HFFc6 (cell line): Measurements from ENCODE around the gene CEP68. TPM values are rescaled to one million over a fixed set of nuclear protein-coding genes. Genes with fewer than 3 reads are reported as not detected.

ENCODE experiments used
- DNase-seq: peaks from one replicate; pipeline ENCODE4 v3.0.0-alpha.2; 2018
- H3K27ac Mint-ChIP-seq: 2 replicates; pipeline ENCODE4 v1.8.0; 2020; ENCODE audit warnings: mild to moderate bottlenecking, mixed read lengths
- H3K27me3 Mint-ChIP-seq: 2 replicates; pipeline ENCODE4 v1.8.0; 2021; ENCODE audit warnings: mild to moderate bottlenecking, moderate library complexity, mixed read lengths; ENCODE audit not compliant: insufficient read depth
- H3K36me3 Mint-ChIP-seq: 2 replicates; pipeline ENCODE4 v1.8.0; 2021; ENCODE audit warnings: low read depth, mixed read lengths
- H3K4me1 Mint-ChIP-seq: 2 replicates; pipeline ENCODE4 v1.8.0; 2020; ENCODE audit warnings: low read depth, mixed read lengths
- H3K4me3 Mint-ChIP-seq: 2 replicates; pipeline ENCODE4 v1.8.0; 2020; ENCODE audit warnings: mild to moderate bottlenecking, moderate library complexity, mixed read lengths
- H3K9me3 Mint-ChIP-seq: 2 replicates; pipeline ENCODE4 v1.8.0; 2020; ENCODE audit warnings: mild to moderate bottlenecking, mixed read lengths
- CTCF ChIP-seq: fragments of 200-600 bp; sonication (generic); IDR thresholded peaks from 2 replicates; pipeline ENCODE4 v1.5.0; 2021; ENCODE audit warnings: antibody characterized with exemption, mild to moderate bottlenecking
- total RNA-seq, 6 experiments: library from RNA; stranded (reverse); fragmentation: NEBNext Ultra II Directional; extraction: Animal tissue kit (Norgen Biotek cat#: 25700); gene quantifications; 2 replicates in 1 of 6; 3 replicates in 5 of 6; pipeline ENCODE4 v1.2.3, GENCODE V29; 2021

CEP68 gene
- total RNA-seq, 6 experiments from 2014 or later: 5.7 to 9.7 (median 7.1) TPM

- Mint-ChIP-seq H3K27me3 (no peaks in the 10 kb centered on the region), H3K27ac (no peak overlapping the region), H3K36me3 (peaks cover 8% of the 10 kb centered on the region), H3K4me3 (no peak overlapping the region), H3K4me1 (peaks cover 23% of the 10 kb centered on the region), H3K9me3 (no peaks in the 10 kb centered on the region)
- no peak for DNase-seq
- TF ChIP-seq CTCF: no peak
These were observed 56.4 kb downstream of the CEP68 start for GRCh38 chr2:65112633-65113032.

GRCh38 chr2:65113229-65113628 is 57.0 kb downstream of the CEP68 start:
- peaks cover 28% of the 10 kb centered on the region for H3K4me1 Mint-ChIP-seq
- H3K9me3 Mint-ChIP-seq: no peaks in the 10 kb centered on the region
- DNase-seq: no peak
- peaks cover 8% of the 10 kb centered on the region for H3K36me3 Mint-ChIP-seq
- no peak overlapping the region for H3K4me3 Mint-ChIP-seq
- TF ChIP-seq CTCF: no peak
- no peaks in the 10 kb centered on the region for H3K27me3 Mint-ChIP-seq
- H3K27ac Mint-ChIP-seq: no peak overlapping the region

GRCh38 chr2:65113816-65114215 is 57.6 kb downstream of the CEP68 start:
- TF ChIP-seq CTCF: no peak
- Mint-ChIP-seq H3K4me3 (no peak overlapping the region), H3K4me1 (peaks cover 28% of the 10 kb centered on the region), H3K36me3 (peaks cover 8% of the 10 kb centered on the region), H3K9me3 (no peaks in the 10 kb centered on the region), H3K27me3 (no peaks in the 10 kb centered on the region), H3K27ac (peak overlapping the region; percentile 38; the same call in 1 of the 2 replicates)
- no peak for DNase-seq

- no peak overlapping the region for H3K4me3 Mint-ChIP-seq
- TF ChIP-seq CTCF: no peak
- H3K36me3 Mint-ChIP-seq: peaks cover 5% of the 10 kb centered on the region
- peaks cover 25% of the 10 kb centered on the region for H3K4me1 Mint-ChIP-seq
- DNase-seq: no peak
- no peak overlapping the region; the same call in 1 of the 2 replicates for H3K27ac Mint-ChIP-seq
- no peaks in the 10 kb centered on the region for H3K27me3 Mint-ChIP-seq
- H3K9me3 Mint-ChIP-seq: no peaks in the 10 kb centered on the region
These were observed 58.7 kb downstream of the CEP68 start for GRCh38 chr2:65114921-65115320.

- Mint-ChIP-seq H3K9me3 (no peaks in the 10 kb centered on the region), H3K4me3 (no peak overlapping the region), H3K4me1 (peaks cover 30% of the 10 kb centered on the region), H3K27me3 (no peaks in the 10 kb centered on the region), H3K27ac (no peak overlapping the region; the same call in 1 of the 2 replicates), H3K36me3 (peaks cover 5% of the 10 kb centered on the region)
- no peak for DNase-seq
- TF ChIP-seq CTCF: no peak
These were observed 60.4 kb downstream of the CEP68 start for GRCh38 chr2:65116645-65117044.
